ENCODE results near the gene KRTAP10-10.

- TF ChIP-seq CTCF (IDR thresholded peaks at IDR 0.05) (no peak), POLR2A (IDR thresholded peaks at IDR 0.05) (no peak)
These were observed 50.5 kb downstream of the KRTAP10-10 start for GRCh38 chr21:44687671-44688070.

All from testis (tissue), 2 donors.